ENCODE measurements around the gene HS6ST3.

DNA sequence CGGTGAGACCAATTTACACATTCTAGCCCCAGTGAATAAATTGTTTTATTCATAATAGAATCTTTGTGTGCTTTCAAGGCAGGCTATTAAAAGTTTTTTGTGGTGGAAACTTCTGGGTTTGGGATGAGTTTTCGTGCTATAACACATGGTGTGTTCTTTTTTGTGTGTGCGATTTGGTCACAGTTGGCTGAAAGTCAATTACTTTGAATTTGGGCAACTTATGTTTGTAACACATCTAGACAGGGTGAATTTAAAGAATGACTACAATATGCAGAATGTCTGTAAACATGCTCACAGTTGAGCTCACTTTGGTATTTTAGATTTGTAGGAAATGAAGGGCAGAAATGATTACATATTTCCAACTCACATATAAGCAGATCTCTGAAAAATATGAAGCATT is 597.3 kb downstream of the HS6ST3 start:
- TF ChIP-seq MCM2 (IDR thresholded peaks at IDR 0.05; ENCODE audit: low read depth) (no peak), GABPA (tag; conservative IDR thresholded peaks at IDR 0.05; ENCODE audit: low read depth) (no peak), CHD1 (IDR thresholded peaks at IDR 0.05; ENCODE audit: low read length) (no peak), USF1 (CRISPR knock-in tag; IDR thresholded peaks at IDR 0.05) (no peak)
